NCI-H2029 (cell line): ENCODE data around the gene ASCL1.

Experiments
- DNase-seq: peaks from one replicate; lab custom pipeline; 2025; lab: John Stamatoyannopoulos, UW

Gene ASCL1

GRCh38 chr12:102977945-102978706 lies 20.7 kb downstream of the ASCL1 start:
- DNase-seq = no peak

GRCh38 chr12:102980350-102980749 lies 22.9 kb downstream of the ASCL1 start:
- DNase-seq = no peak

DNA sequence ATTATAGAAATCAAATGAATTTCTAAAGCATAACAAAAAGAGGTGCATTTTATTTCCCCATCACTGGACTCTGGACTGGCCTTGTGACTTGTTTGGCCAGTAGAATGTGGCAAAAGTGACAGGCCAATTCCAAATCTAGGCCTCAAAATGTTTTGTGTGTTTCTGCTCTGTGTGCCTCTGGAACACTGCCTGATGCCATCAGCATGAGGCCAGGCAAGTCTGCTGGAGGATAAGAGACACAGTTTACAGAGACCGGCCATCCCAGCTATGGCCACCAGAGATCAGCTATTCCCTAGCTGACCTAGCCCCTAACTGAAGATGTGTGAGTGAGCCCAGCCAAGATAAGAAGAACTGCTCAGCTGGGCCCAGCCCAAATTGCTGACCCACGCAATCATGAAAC lies 32.9 kb downstream of the ASCL1 start:
- DNase-seq = no peak

DNA sequence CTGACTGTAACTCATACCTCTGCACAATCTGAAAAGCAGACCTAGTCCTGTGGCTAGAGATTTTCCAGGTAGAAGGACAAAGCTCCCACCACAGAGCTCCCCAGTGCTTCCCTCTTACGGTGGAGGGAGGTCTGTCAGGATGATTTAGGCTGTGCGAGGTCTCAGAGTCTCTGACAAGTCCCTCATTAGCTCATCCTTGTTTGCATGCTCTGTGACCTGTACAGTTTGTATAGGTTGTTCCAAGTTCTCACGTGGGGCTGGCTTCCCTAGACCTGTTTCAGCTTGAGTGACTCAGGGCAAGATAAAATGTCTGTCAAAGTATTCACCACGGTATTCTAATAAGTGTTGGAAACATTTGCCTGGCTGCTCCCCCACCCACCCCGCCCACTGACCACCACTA lies 34.8 kb downstream of the ASCL1 start:
- peak; percentile 8 for DNase-seq

- no peak for DNase-seq
These were observed 35.2 kb downstream of the ASCL1 start for GRCh38 chr12:102992720-102993119.

GRCh38 chr12:102993537-102993936 lies 36.1 kb downstream of the ASCL1 start:
- DNase-seq = no peak

DNA sequence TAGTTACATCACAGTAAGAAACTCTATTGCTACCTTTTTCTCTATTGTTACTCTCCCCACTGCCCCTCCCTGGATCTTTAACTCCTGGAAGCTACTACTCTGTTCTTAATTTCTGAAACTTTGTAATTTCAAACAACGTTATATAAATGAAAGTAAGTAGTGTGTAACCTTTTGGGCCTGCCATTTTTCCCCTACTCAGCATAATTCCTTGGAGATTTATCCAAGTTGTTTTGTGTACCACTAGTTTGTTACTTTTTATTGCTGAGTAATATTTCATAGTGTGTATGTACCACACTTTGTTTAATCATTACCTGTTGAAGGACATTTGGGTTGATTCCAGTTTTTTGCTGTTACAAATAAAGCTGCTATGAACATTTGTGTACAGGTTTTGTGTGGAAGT lies 37.9 kb downstream of the ASCL1 start:
- DNase-seq = no peak
